Activated T-cell treated with anti-CD3 and anti-CD28 coated beads for 48 hours (primary cell): ENCODE measurements around the gene TXNRD1.
"Not testable (repeated sequence)": the region's sequence is repeated elsewhere in the genome, so short reads cannot be mapped to it uniquely, and the experiment has no call there.

ENCODE experiments used
- DNase-seq: peaks from one replicate; pipeline ENCODE4 v3.0.0-alpha.2; 2020; ENCODE audit warnings: low read depth

Gene TXNRD1

GRCh38 chr12:104237930-104238329 is 22.4 kb downstream of the TXNRD1 start:
- no peak for DNase-seq

GRCh38 chr12:104242546-104243206 is 27.1 kb downstream of the TXNRD1 start:
- no peak for DNase-seq

- DNase-seq = no peak
These were observed 28.0 kb downstream of the TXNRD1 start for GRCh38 chr12:104243551-104243950.

- no peak for DNase-seq
These were observed 28.4 kb downstream of the TXNRD1 start for GRCh38 chr12:104243971-104244370.

GRCh38 chr12:104247698-104248097 is 32.1 kb downstream of the TXNRD1 start:
- DNase-seq = no peak

- DNase-seq = no peak
These were observed 32.9 kb downstream of the TXNRD1 start for GRCh38 chr12:104248444-104248843.

GRCh38 chr12:104249017-104249416 is 33.4 kb downstream of the TXNRD1 start:
- no peak for DNase-seq

GRCh38 chr12:104249898-104250297 is 34.3 kb downstream of the TXNRD1 start:
- DNase-seq = no peak

- DNase-seq = no peak
These were observed 35.0 kb downstream of the TXNRD1 start for GRCh38 chr12:104250366-104251125.

GRCh38 chr12:104257913-104258472 is 42.4 kb downstream of the TXNRD1 start:
- no peak for DNase-seq

- DNase-seq = no peak
These were observed 43.0 kb downstream of the TXNRD1 start for GRCh38 chr12:104258476-104259067.

GRCh38 chr12:104263026-104263425 is 47.4 kb downstream of the TXNRD1 start:
- no peak for DNase-seq

- no peak for DNase-seq
These were observed 48.2 kb downstream of the TXNRD1 start for GRCh38 chr12:104263580-104264358.

- not testable (repeated sequence) for DNase-seq
These were observed 49.9 kb downstream of the TXNRD1 start for GRCh38 chr12:104265436-104265835.

- DNase-seq = no peak
These were observed 57.4 kb downstream of the TXNRD1 start for GRCh38 chr12:104272938-104273337.

- DNase-seq = no peak
These were observed 57.9 kb downstream of the TXNRD1 start for GRCh38 chr12:104273503-104273902.

GRCh38 chr12:104274811-104275210 is 59.2 kb downstream of the TXNRD1 start:
- DNase-seq = no peak

- DNase-seq = no peak
These were observed 60.1 kb downstream of the TXNRD1 start for GRCh38 chr12:104275689-104276088.

- DNase-seq = no peak
These were observed 60.9 kb downstream of the TXNRD1 start for GRCh38 chr12:104276273-104277131.

- DNase-seq = no peak
These were observed 63.6 kb downstream of the TXNRD1 start for GRCh38 chr12:104279164-104279563.

GRCh38 chr12:104280111-104280510 is 64.5 kb downstream of the TXNRD1 start:
- DNase-seq = no peak
